DMS79 (cell line): ENCODE results near the gene SLC39A10.
A peak's percentile ranks its signal among the peaks of the same experiment; 100 is the strongest.

Experiments used
- DNase-seq: peaks from one replicate; lab custom pipeline; 2025; lab: John Stamatoyannopoulos, UW

The SLC39A10 gene

GRCh38 chr2:195727106-195727505 is 70.1 kb downstream of the SLC39A10 start:
- no peak for DNase-seq

- no peak for DNase-seq
Observed at GRCh38 chr2:195730912-195731311, 73.9 kb downstream of the SLC39A10 start.

GRCh38 chr2:195732574-195732973 is 75.5 kb downstream of the SLC39A10 start:
- DNase-seq: no peak

GRCh38 chr2:195733831-195734230 is 76.8 kb downstream of the SLC39A10 start:
- DNase-seq: no peak

- DNase-seq: no peak
Observed at GRCh38 chr2:195734395-195734794, 77.4 kb downstream of the SLC39A10 start.

GRCh38 chr2:195734931-195735330 is 77.9 kb downstream of the SLC39A10 start:
- DNase-seq: no peak

- no peak for DNase-seq
Observed at GRCh38 chr2:195735347-195735746, 78.3 kb downstream of the SLC39A10 start.

- no peak for DNase-seq
Observed at GRCh38 chr2:195737511-195738325, 80.7 kb downstream of the SLC39A10 start.

GRCh38 chr2:195741191-195741590 is 84.2 kb downstream of the SLC39A10 start:
- no peak for DNase-seq

- DNase-seq: no peak
Observed at GRCh38 chr2:195756218-195756942, 99.4 kb downstream of the SLC39A10 start.

- DNase-seq: no peak
Observed at GRCh38 chr2:195758846-195759245, 101.8 kb downstream of the SLC39A10 start.

GRCh38 chr2:195759877-195760276 is 102.9 kb downstream of the SLC39A10 start:
- no peak for DNase-seq

GRCh38 chr2:195763866-195764265 is 106.8 kb downstream of the SLC39A10 start:
- no peak for DNase-seq

- DNase-seq: no peak
Observed at GRCh38 chr2:195766691-195767090, 109.7 kb downstream of the SLC39A10 start.

GRCh38 chr2:195768431-195768830 is 111.4 kb downstream of the SLC39A10 start:
- no peak for DNase-seq

- no peak for DNase-seq
Observed at GRCh38 chr2:195769975-195770374, 112.9 kb downstream of the SLC39A10 start.

- no peak for DNase-seq
Observed at GRCh38 chr2:195779491-195779890, 122.5 kb downstream of the SLC39A10 start.

- DNase-seq: peak; percentile 12
Observed at GRCh38 chr2:195782156-195782555, 125.1 kb downstream of the SLC39A10 start.
